ENCODE results near the gene DPH1. TPM values are rescaled to one million over a fixed set of nuclear protein-coding genes. Genes with fewer than 3 reads are reported as not detected.

Gene DPH1
- total and polyA plus RNA-seq, 2 donors = 17.4 to 36.5 TPM

DNA sequence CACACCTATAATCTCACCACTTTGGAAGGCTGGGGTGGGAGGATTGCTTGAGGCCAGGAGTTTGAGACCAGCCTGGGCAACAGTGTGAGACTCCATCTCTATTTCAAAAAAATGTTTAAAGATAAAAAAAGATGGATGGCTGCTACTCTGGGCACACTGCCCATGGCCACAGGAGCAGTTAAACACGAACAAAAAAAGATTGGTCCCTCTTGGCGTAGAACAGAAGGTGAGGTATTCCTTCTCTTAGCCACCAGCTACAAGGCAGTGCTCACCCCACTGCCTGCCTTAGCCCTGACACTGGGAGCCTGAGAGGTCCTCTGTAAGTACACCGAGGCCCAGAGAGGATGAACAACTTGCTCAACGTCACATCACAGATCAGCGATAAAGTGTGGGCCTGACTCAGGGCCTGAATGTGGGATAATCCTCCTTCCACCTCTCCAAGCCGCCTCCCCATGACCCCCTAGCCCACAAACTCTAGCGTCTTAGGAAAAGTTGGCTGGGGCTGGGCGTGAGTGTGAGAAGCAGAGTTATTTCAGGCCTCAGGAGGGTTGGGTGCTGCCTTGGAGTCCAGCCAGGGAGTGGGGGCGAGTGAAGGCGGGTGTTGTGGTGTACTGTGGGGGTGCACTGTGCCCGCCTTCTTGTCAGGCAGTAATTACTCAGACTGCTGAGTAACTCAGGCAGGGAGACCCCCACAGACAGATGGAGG lies 2.3 kb upstream of the DPH1 start:
- no peak for DNase-seq (ENCODE audit: extremely low spot score)
- Histone ChIP-seq H3K27ac (ENCODE audit: low read depth) (no peak overlapping the region), H3K4me1 (ENCODE audit: insufficient read depth) (peaks cover 5% of the 10 kb centered on the region), H3K36me3 (ENCODE audit: insufficient read depth) (no peaks in the 10 kb centered on the region), H3K4me3 (ENCODE audit: low read depth, low read length) (no peak overlapping the region)
- WGBS = 68% methylated on average over 11 of the region's 11 CpGs

DNA sequence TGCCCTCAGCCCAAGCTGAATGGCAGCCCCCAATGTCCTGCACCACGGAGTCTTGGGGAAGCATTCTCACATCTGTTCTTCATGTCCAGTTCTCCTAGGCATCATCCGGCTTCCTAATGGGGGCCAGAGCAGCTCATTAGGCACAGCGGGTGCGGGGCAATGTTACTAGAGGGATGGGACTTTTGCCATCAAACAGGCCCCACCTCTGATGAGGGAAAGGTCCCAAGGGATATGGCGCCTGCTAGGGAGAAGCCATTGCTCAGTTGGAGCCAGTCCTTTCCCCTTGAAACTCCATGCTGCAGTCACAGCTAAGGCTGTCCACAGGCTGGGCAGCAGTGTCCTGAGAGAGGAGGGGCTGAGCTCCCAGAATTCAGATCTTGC lies 1.7 kb upstream of the DPH1 start:
- peaks cover 5% of the 10 kb centered on the region for H3K4me1 ChIP-seq (ENCODE audit: insufficient read depth)
- H3K4me3 ChIP-seq (ENCODE audit: low read depth, low read length) = no peak overlapping the region
- 84% methylated on average over 5 of the region's 5 CpGs for WGBS
- H3K36me3 ChIP-seq (ENCODE audit: insufficient read depth) = no peaks in the 10 kb centered on the region
- H3K27ac ChIP-seq (ENCODE audit: low read depth) = no peak overlapping the region
- no peak for DNase-seq (ENCODE audit: extremely low spot score)

GRCh38 chr17:2028737-2029136 lies 1.2 kb upstream of the DPH1 start:
- no peak overlapping the region for H3K27ac ChIP-seq (ENCODE audit: low read depth)
- peaks cover 6% of the 10 kb centered on the region for H3K4me1 ChIP-seq (ENCODE audit: insufficient read depth)
- WGBS = 57% methylated on average over 6 of the region's 6 CpGs
- no peak overlapping the region for H3K4me3 ChIP-seq (ENCODE audit: low read depth, low read length)
- H3K36me3 ChIP-seq (ENCODE audit: insufficient read depth) = no peaks in the 10 kb centered on the region
- no peak for DNase-seq (ENCODE audit: extremely low spot score)

DNA sequence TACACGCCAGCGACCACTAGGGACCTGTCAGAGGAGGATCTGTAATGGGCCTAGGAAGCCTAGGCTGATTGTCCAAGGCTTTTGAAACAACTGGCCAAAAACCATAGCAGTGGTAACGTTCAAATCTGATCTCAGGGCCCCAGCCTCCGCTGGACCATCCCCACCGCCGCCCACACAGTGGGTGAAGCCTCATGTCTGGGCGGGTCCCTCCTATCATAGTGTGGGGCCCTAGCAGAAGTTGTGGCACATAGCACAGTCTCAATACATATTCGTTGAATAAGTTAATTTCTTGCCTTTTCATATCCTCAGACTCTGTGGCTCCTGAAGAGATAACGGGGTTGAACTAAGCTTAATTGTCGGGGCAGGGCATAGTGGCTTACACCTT lies 818 bp downstream of the DPH1 start:
- no peak overlapping the region for H3K27ac ChIP-seq (ENCODE audit: low read depth)
- no peak for DNase-seq (ENCODE audit: extremely low spot score)
- H3K36me3 ChIP-seq (ENCODE audit: insufficient read depth) = no peaks in the 10 kb centered on the region
- WGBS = 21% methylated on average over 10 of the region's 10 CpGs
- peak overlapping the region; percentile 72 for H3K4me3 ChIP-seq (ENCODE audit: low read depth, low read length)
- H3K4me1 ChIP-seq (ENCODE audit: insufficient read depth) = peaks cover 5% of the 10 kb centered on the region

DNA sequence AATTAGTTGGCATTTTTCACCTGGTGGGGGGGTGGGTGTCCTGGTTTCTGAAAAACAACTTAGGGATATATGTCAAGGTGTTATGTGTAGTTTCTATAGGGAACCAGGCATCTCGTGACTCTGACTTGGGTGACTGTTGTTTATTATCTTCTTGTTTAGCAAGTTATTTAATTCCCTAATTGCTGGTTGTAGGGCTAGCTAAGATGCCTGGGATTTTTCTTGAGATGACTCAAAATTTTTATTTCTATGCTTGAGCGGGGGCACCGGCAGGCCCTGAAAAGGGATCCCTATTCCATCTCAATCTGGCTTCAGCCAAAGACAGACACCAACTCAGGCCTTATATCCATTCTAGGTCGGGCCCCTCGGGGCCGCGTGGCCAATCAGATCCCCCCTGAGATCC lies 3.2 kb downstream of the DPH1 start:
- Histone ChIP-seq H3K36me3 (ENCODE audit: insufficient read depth) (peaks cover 5% of the 10 kb centered on the region), H3K4me1 (ENCODE audit: insufficient read depth) (peaks cover 5% of the 10 kb centered on the region), H3K27ac (ENCODE audit: low read depth) (no peak overlapping the region), H3K4me3 (ENCODE audit: low read depth, low read length) (no peak overlapping the region)
- 93% methylated on average over 7 of the region's 7 CpGs for WGBS
- DNase-seq (ENCODE audit: extremely low spot score) = no peak

GRCh38 chr17:2034157-2034556 lies 4.2 kb downstream of the DPH1 start:
- H3K27ac ChIP-seq (ENCODE audit: low read depth) = no peak overlapping the region
- peaks cover 5% of the 10 kb centered on the region for H3K4me1 ChIP-seq (ENCODE audit: insufficient read depth)
- peaks cover 5% of the 10 kb centered on the region for H3K36me3 ChIP-seq (ENCODE audit: insufficient read depth)
- WGBS = 86% methylated on average over 7 of the region's 7 CpGs
- DNase-seq (ENCODE audit: extremely low spot score) = no peak
- no peak overlapping the region for H3K4me3 ChIP-seq (ENCODE audit: low read depth, low read length)

GRCh38 chr17:2034806-2035540 lies 5.0 kb downstream of the DPH1 start:
- no peak for DNase-seq (ENCODE audit: extremely low spot score)
- Histone ChIP-seq H3K27ac (ENCODE audit: low read depth) (no peak overlapping the region), H3K36me3 (ENCODE audit: insufficient read depth) (peaks cover 7% of the 10 kb centered on the region), H3K4me1 (ENCODE audit: insufficient read depth) (peaks cover 5% of the 10 kb centered on the region), H3K4me3 (ENCODE audit: low read depth, low read length) (no peak overlapping the region)
- 57% methylated on average over 9 of the region's 9 CpGs for WGBS

DNA sequence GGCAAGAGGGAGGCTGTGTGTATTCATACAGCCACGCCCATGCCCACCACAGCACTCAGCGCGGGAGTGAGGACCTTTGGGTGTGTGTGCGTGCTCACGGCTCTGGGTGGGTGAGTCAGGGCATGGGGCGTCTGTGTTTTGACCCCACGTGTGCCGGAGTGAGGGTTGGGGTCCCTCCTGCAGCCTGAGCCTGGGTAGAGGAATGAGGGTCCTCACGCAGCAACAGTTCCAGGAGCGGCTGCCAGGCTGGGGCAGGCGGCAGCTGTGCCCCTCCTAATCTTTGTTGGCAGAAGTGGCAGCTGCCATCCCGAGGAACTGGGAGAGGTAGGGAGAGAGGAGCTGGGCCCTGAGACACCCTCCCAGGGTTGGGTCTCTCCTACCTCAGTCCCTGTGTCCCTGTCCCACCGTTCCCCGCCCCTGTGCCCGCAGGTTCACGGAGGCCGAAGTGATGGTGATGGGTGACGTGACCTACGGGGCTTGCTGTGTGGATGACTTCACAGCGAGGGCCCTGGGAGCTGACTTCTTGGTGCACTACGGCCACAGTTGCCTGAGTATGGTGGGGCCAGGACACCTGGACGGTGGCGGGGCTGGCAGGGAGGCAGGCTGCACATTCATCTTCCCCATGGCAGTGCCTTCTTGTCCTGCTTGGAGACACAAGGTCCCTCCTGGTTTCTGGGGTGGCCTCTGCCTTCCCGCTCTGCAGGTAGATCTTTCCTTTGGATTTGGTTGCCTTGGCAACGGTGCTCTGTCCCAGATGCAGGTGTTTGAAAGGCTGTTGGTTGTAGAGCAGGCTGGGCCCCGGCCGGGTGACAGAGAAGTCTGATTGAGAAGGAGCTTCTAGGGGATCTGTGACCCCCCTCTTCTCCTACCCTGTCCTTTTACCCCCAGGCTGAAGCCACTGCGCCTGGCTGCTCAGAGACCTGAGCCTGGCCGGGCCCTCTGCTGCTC lies 5.9 kb downstream of the DPH1 start:
- DNase-seq (ENCODE audit: extremely low spot score) = no peak
- Histone ChIP-seq H3K4me1 (ENCODE audit: insufficient read depth) (peaks cover 3% of the 10 kb centered on the region), H3K36me3 (ENCODE audit: insufficient read depth) (peaks cover 9% of the 10 kb centered on the region), H3K4me3 (ENCODE audit: low read depth, low read length) (no peak overlapping the region), H3K27ac (ENCODE audit: low read depth) (no peak overlapping the region)
- 89% methylated on average over 29 of the region's 29 CpGs for WGBS

DNA sequence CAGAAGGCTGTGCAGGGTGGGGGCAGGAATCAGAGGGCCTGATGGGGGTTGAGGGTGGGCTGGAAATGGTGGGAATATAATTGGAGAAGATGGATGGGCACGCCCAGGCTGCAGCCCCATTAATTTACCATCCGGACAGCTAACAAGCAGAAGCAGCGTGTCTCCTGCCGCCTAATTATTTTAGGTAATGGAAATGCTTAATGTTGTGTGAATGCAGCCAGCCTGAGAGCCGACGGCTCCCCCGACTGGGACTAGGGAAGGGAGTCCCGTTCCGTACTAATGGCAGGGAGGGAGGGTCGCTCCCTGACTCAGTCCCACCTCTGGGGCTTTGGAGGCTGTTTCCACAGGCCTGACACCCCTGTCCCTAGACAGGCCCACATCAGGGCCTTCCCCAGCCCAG lies 7.2 kb downstream of the DPH1 start:
- no peak overlapping the region for H3K27ac ChIP-seq (ENCODE audit: low read depth)
- peaks cover 9% of the 10 kb centered on the region for H3K36me3 ChIP-seq (ENCODE audit: insufficient read depth)
- peaks cover 1% of the 10 kb centered on the region for H3K4me1 ChIP-seq (ENCODE audit: insufficient read depth)
- no peak for DNase-seq (ENCODE audit: extremely low spot score)
- 91% methylated on average over 10 of the region's 10 CpGs for WGBS
- no peak overlapping the region for H3K4me3 ChIP-seq (ENCODE audit: low read depth, low read length)

DNA sequence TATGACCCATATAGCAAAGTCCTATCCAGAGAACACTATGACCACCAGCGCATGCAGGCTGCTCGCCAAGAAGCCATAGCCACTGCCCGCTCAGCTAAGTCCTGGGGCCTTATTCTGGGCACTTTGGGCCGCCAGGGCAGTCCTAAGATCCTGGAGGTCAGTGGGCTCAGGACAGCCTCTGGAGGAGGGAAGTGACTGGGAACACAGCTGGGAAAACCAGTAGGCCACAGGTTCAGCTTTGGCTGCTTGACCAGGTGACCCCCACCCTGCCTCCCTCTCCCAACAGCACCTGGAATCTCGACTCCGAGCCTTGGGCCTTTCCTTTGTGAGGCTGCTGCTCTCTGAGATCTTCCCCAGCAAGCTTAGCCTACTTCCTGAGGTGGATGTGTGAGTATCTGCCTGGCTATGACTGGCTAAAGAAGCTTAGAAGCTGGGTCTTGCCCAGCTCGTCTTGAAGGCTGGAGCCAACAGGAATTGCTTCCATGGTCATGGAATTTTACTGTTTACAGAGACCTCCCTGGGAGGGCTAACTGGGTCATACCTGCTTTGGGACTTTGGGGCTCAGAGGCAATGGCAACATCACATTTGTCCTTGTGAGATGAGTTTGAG lies 10.4 kb downstream of the DPH1 start:
- Histone ChIP-seq H3K36me3 (ENCODE audit: insufficient read depth) (peaks cover 9% of the 10 kb centered on the region), H3K27ac (ENCODE audit: low read depth) (no peak overlapping the region), H3K4me3 (ENCODE audit: low read depth, low read length) (no peak overlapping the region), H3K4me1 (ENCODE audit: insufficient read depth) (no peaks in the 10 kb centered on the region)
- DNase-seq (ENCODE audit: extremely low spot score) = no peak
- WGBS = 90% methylated on average over 7 of the region's 7 CpGs

DNA sequence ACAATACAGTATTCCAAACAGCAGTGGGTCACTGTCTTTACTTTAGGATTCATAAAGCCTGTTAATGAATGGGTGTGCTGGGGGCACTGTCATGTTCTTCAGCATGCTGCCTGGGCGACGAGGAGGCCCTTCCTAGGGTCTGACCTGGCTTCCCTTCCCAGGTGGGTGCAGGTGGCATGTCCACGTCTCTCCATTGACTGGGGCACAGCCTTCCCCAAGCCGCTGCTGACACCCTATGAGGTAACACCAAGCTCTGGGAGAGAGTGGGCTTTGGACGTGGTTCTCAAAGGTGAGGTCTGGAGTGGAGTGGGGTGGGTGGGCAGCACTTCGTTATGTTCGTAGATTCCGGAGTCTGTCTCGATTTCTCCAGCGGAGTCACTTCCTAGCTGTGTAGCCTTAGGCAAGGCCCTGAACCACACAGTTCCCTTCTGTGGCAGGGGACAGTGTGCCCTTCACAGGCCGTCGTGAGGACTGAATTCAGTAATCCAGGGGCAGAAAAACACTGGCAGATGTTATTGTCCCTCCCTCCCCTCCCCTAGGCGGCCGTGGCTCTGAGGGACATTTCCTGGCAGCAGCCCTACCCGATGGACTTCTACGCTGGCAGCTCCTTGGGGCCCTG lies 11.1 kb downstream of the DPH1 start:
- peaks cover 7% of the 10 kb centered on the region for H3K36me3 ChIP-seq (ENCODE audit: insufficient read depth)
- peak overlapping the region; percentile 76 for H3K27ac ChIP-seq (ENCODE audit: low read depth)
- WGBS = 48% methylated on average over 16 of the region's 16 CpGs
- H3K4me3 ChIP-seq (ENCODE audit: low read depth, low read length) = peak overlapping the region; percentile 57
- no peaks in the 10 kb centered on the region for H3K4me1 ChIP-seq (ENCODE audit: insufficient read depth)
- no peak for DNase-seq (ENCODE audit: extremely low spot score)

GRCh38 chr17:2041561-2042389 lies 11.8 kb downstream of the DPH1 start, which contains the start of gene OVCA2:
Gene OVCA2, plus strand, starts transcription at chr17:2042022. Its CDS starts 26 bp downstream, at chr17:2042048.
- peak; percentile 88 for DNase-seq (ENCODE audit: extremely low spot score)
- peaks cover 4% of the 10 kb centered on the region for H3K36me3 ChIP-seq (ENCODE audit: insufficient read depth)
- peak within 1 kb of the TSS; percentile 76 for H3K27ac ChIP-seq (ENCODE audit: low read depth)
- under 1% methylated on average over 93 of the region's 93 CpGs for WGBS
- peak within 1 kb of the TSS; percentile 57 for H3K4me3 ChIP-seq (ENCODE audit: low read depth, low read length)
- no peaks in the 10 kb centered on the region for H3K4me1 ChIP-seq (ENCODE audit: insufficient read depth)
